Caco-2 (cell line): Measurements from ENCODE around the gene HOXB9. TPM values are rescaled to one million over a fixed set of nuclear protein-coding genes. Genes with fewer than 3 reads are reported as not detected.
A peak's percentile ranks its signal among the peaks of the same experiment; 100 is the strongest.

ENCODE experiments used
- Bru-seq: library from RNA; stranded (reverse); fragments of 400-500 nt; gene quantifications from one replicate; lab custom pipeline; 2021; lab: Mats Ljungman, UMichigan
- BruChase-seq, 2 experiments: library from RNA; stranded (reverse); fragments of 400-500 nt; gene quantifications; one replicate each; lab custom pipeline; 2021; lab: Mats Ljungman, UMichigan
- BruUV-seq: library from RNA; stranded (reverse); fragments of 400-500 nt; replicated peaks from 2 replicates; lab custom pipeline; 2021; lab: Mats Ljungman, UMichigan
- CTCF ChIA-PET: fragments of 300-600 bp; sonication (Branson Sonifier 250); formaldehyde crosslinking; loops from one replicate; lab custom pipeline; 2022; ENCODE audit warnings: antibody characterized with exemption; lab: Charles Lee
- POLR2A ChIA-PET: fragments of 300-600 bp; sonication (Branson Sonifier 250); formaldehyde crosslinking; loops from one replicate; lab custom pipeline; 2022; ENCODE audit warnings: antibody characterized with exemption; lab: Charles Lee
- DNase-seq, 2 experiments: peaks; one replicate each; pipeline versions ENCODE4 v3.0.0 to v3.0.0-alpha.2; 2020 to 2022
- H3K27me3 ChIP-seq: replicated peaks from 2 replicates; pipeline ENCODE4 v1.6.0; 2011; ENCODE audit warnings: low read length; ENCODE audit not compliant: control insufficient read depth, insufficient read depth
- H3K36me3 ChIP-seq: 2 replicates; pipeline ENCODE4 v1.5.1; 2011; ENCODE audit warnings: low read length; ENCODE audit not compliant: control insufficient read depth, insufficient read depth
- H3K4me1 ChIP-seq: fragments of 250-450 bp; sonication (Bioruptor Pico); 2 replicates; pipeline ENCODE4 v1.5.1; 2020; ENCODE audit warnings: mild to moderate bottlenecking
- H3K4me3 ChIP-seq: 2 replicates; pipeline ENCODE4 v1.5.1; 2011; ENCODE audit warnings: low read depth, mild to moderate bottlenecking, control low read depth, low read length
- H3K9me3 ChIP-seq: fragments of 250-450 bp; sonication (Bioruptor Pico); 2 replicates; pipeline ENCODE4 v1.5.1; 2020; ENCODE audit warnings: mild to moderate bottlenecking, moderate library complexity
- H3K27ac Mint-ChIP-seq: one replicate; pipeline ENCODE4 v1.8.0; 2022; ENCODE audit warnings: mixed read lengths; ENCODE audit not compliant: unreplicated experiment
- H3K27me3 Mint-ChIP-seq: one replicate; pipeline ENCODE4 v1.8.0; 2022; ENCODE audit warnings: mixed read lengths; ENCODE audit not compliant: insufficient read depth, unreplicated experiment
- H3K36me3 Mint-ChIP-seq: one replicate; pipeline ENCODE4 v1.8.0; 2022; ENCODE audit warnings: mild to moderate bottlenecking, mixed read lengths; ENCODE audit not compliant: insufficient read depth, unreplicated experiment
- H3K4me1 Mint-ChIP-seq: one replicate; pipeline ENCODE4 v1.8.0; 2022; ENCODE audit warnings: low read depth, mixed read lengths; ENCODE audit not compliant: unreplicated experiment
- H3K4me3 Mint-ChIP-seq: one replicate; pipeline ENCODE4 v1.8.0; 2022; ENCODE audit warnings: mild to moderate bottlenecking, moderate library complexity, mixed read lengths; ENCODE audit not compliant: unreplicated experiment
- H3K9me3 Mint-ChIP-seq: one replicate; pipeline ENCODE4 v1.8.0; 2022; ENCODE audit warnings: mixed read lengths; ENCODE audit not compliant: unreplicated experiment
- CTCF ChIP-seq, 2 experiments: fragments of 200-600 bp in 1 of 2; IDR thresholded peaks; 1 replicate in 1 of 2; 2 replicates in 1 of 2; pipeline versions ENCODE4 v1.5.1 to v1.8.0; 2011 to 2022; ENCODE audit warnings: antibody characterized with exemption in 1 of 2, control low read depth in 1 of 2, inconsistent platforms in 1 of 2, low read depth in 1 of 2, low read length in 1 of 2, mild to moderate bottlenecking in 1 of 2, moderate library complexity in 1 of 2; ENCODE audit not compliant: insufficient read depth in 1 of 2, severe bottlenecking in 1 of 2, unreplicated experiment in 1 of 2
- intact Hi-C: fragments of 100-400 bp; cut with micrococcal nuclease; formaldehyde crosslinking; loops from one replicate; pipeline ENCODE4 v1.10.0; 2022; ENCODE audit not compliant: unreplicated experiment
- long read RNA-seq: library from polyadenylated mRNA; stranded (forward); transcript quantifications from one replicate; pipeline ENCODE4 v2.0.0, GENCODE V29; 2022
- total RNA-seq: library from RNA; stranded (reverse); gene quantifications from 2 replicates; pipeline ENCODE4 v1.2.3, GENCODE V29; 2022

Gene HOXB9
- 4.5 and 5.4 TPM in 2 replicates for total RNA-seq
- percentile 64 among the genes with signal in this experiment for Bru-seq, nascent RNA
- BruChase-seq, experiment 1, labeled RNA remaining after a 2-hour chase, result percentile 66 among the genes with signal in this experiment
- percentile 72 among the genes with signal in this experiment for BruChase-seq, experiment 2, labeled RNA remaining after a 6-hour chase
- long read RNA-seq, partial matches to known transcripts, result 0 of 2 reads
- long read RNA-seq, other reads (novel, unspliced or antisense), result 0 of 2 reads

GRCh38 chr17:48626245-48627117, at the start of gene HOXB9:
Gene HOXB9, minus strand, starts transcription at chr17:48626358. Its CDS starts 89 bp downstream, at chr17:48626269.
- H3K27ac Mint-ChIP-seq, result peak within 1 kb of the TSS; percentile 33
- peaks cover 15% of the 10 kb centered on the region for H3K4me1 Mint-ChIP-seq
- H3K36me3 Mint-ChIP-seq, result no peaks in the 10 kb centered on the region
- H3K9me3 Mint-ChIP-seq, result no peaks in the 10 kb centered on the region
- no peak for TF ChIP-seq CTCF (IDR thresholded peaks at IDR 0.05; ENCODE audit: insufficient read depth in 1 of 2, low read depth in 1 of 2, low read length in 1 of 2, severe bottlenecking in 1 of 2, unreplicated experiment in 1 of 2)
- peak; percentile 77 to 88 for DNase-seq
- intact Hi-C loops, result loop anchor here (2.0 kb wide), 1 partner anchor 20 kb away; no protein-coding TSS in a partner anchor
- Histone ChIP-seq H3K27me3 (peaks cover 30% of the 10 kb centered on the region), H3K4me3 (peak within 1 kb of the TSS; percentile 57), H3K9me3 (no peaks in the 10 kb centered on the region), H3K36me3 (no peaks in the 10 kb centered on the region), H3K4me1 (peaks cover 21% of the 10 kb centered on the region)
- H3K27me3 Mint-ChIP-seq, result peaks cover 50% of the 10 kb centered on the region
- POLR2A ChIA-PET, result interaction anchor here (0.5 to 1.4 kb wide), 7 partner anchors 10 to 367 kb away, joined by 3 to 17 read pairs (median 4); partner anchors contain the start of gene HOXB7
- CTCF ChIA-PET, result interaction anchor here (0.6 to 2.3 kb wide), 14 partner anchors 13 to 406 kb away, joined by 3 to 10 read pairs (median 4); partner anchors contain the start of gene PRAC2
- no TSS peak for BruUV-seq
- peak within 1 kb of the TSS; percentile 85 for H3K4me3 Mint-ChIP-seq

- H3K36me3 ChIP-seq, result no peaks in the 10 kb centered on the region
- no peaks in the 10 kb centered on the region for H3K4me1 ChIP-seq
- Mint-ChIP-seq H3K4me3 (no peak overlapping the region), H3K27ac (no peak overlapping the region), H3K36me3 (no peaks in the 10 kb centered on the region), H3K4me1 (peaks cover 5% of the 10 kb centered on the region), H3K9me3 (no peaks in the 10 kb centered on the region), H3K27me3 (peaks cover 5% of the 10 kb centered on the region)
- no peaks in the 10 kb centered on the region for H3K9me3 ChIP-seq
- no TSS peak for BruUV-seq
- ChIA-PET CTCF (interaction anchor here (0.5 to 2.3 kb wide), 45 partner anchors 9 to 426 kb away, joined by 3 to 77 read pairs (median 5); partner anchors contain the start of genes ATP5MC1, HOXB13, HOXB9 and TTLL6), POLR2A (interaction anchor here (0.6 kb wide), 1 partner anchor 212 kb away, joined by 4 read pairs; no protein-coding TSS in a partner anchor)
- no peak overlapping the region for H3K4me3 ChIP-seq
- no peak for TF ChIP-seq CTCF (IDR thresholded peaks at IDR 0.05; ENCODE audit: insufficient read depth in 1 of 2, low read depth in 1 of 2, low read length in 1 of 2, severe bottlenecking in 1 of 2, unreplicated experiment in 1 of 2)
- no peaks in the 10 kb centered on the region for H3K27me3 ChIP-seq
- intact Hi-C loops, result loop anchor here (10.0 kb wide), 1 partner anchor 362 kb away; no protein-coding TSS in a partner anchor
- DNase-seq, result no peak
These were observed 46.2 kb upstream of the HOXB9 start for GRCh38 chr17:48672340-48672739.
